Testis (tissue), 2 donors: Measurements from ENCODE around the gene LGALS9.

ENCODE experiments used
- CTCF ChIP-seq, 3 experiments: fragments of 450-650 bp in 2 of 3; fragments of 200-600 bp in 1 of 3; sonication (generic) in 1 of 3; IDR thresholded peaks; one replicate each; pipeline ENCODE4 v1.5.1; 2016 to 2019; ENCODE audit warnings: antibody characterized with exemption in 3 of 3, mild to moderate bottlenecking in 2 of 3, moderate library complexity in 1 of 3
- POLR2A ChIP-seq: fragments of 450-650 bp; IDR thresholded peaks from one replicate; pipeline ENCODE4 v1.6.1; 2017; ENCODE audit warnings: antibody characterized with exemption, mild to moderate bottlenecking, moderate library complexity

- TF ChIP-seq CTCF (IDR thresholded peaks at IDR 0.05) (no peak), POLR2A (no peak)
Measured at GRCh38 chr17:27598337-27599050, 32.5 kb upstream of the LGALS9 start.
